HUES6 (cell line): ENCODE data around the gene TAS2R13.

Experiments used
- H3K27ac ChIP-seq: 2 replicates; pipeline ENCODE4 v1.7.0; 2013; ENCODE audit warnings: low read depth, mild to moderate bottlenecking, low read length, inconsistent platforms
- H3K27me3 ChIP-seq: 2 replicates; pipeline ENCODE4 v1.6.1; 2013; ENCODE audit warnings: low read length; ENCODE audit not compliant: control insufficient read depth, insufficient read depth
- H3K36me3 ChIP-seq: 2 replicates; pipeline ENCODE4 v1.6.1; 2013; ENCODE audit warnings: low read length; ENCODE audit not compliant: control insufficient read depth, insufficient read depth
- H3K4me1 ChIP-seq: 2 replicates; pipeline ENCODE4 v1.6.1; 2013; ENCODE audit warnings: low read length; ENCODE audit not compliant: control insufficient read depth, insufficient read depth
- H3K4me3 ChIP-seq: 2 replicates; pipeline ENCODE4 v1.5.1; 2013; ENCODE audit warnings: low read depth, low read length
- H3K9ac ChIP-seq: one replicate; pipeline ENCODE4 v1.6.1; 2013; ENCODE audit warnings: mild to moderate bottlenecking, low read length
- H3K9me3 ChIP-seq: 2 replicates; pipeline ENCODE4 v1.6.1; 2013; ENCODE audit warnings: low read depth, low read length; ENCODE audit not compliant: control insufficient read depth, insufficient read depth

TAS2R13 gene

GRCh38 chr12:10909462-10909861 is at the start of gene TAS2R13:
TAS2R13 (minus strand) TSS chr12:10909562; CDS start chr12:10909298, 264 bp downstream.
- Histone ChIP-seq H3K4me3 (no peak within 1 kb of the TSS), H3K9me3 (peaks cover 9% of the 10 kb centered on the region), H3K4me1 (no peaks in the 10 kb centered on the region), H3K27ac (no peak within 1 kb of the TSS), H3K36me3 (no peaks in the 10 kb centered on the region), H3K9ac (no peak within 1 kb of the TSS), H3K27me3 (no peaks in the 10 kb centered on the region)

- Histone ChIP-seq H3K9ac (no peak overlapping the region), H3K4me3 (no peak overlapping the region), H3K36me3 (no peaks in the 10 kb centered on the region), H3K4me1 (no peaks in the 10 kb centered on the region), H3K9me3 (no peaks in the 10 kb centered on the region; the same call in 1 of the 2 replicates), H3K27me3 (no peaks in the 10 kb centered on the region), H3K27ac (no peak overlapping the region)
Measured at GRCh38 chr12:10957741-10958140, 48.4 kb upstream of the TAS2R13 start.

- Histone ChIP-seq H3K4me1 (no peaks in the 10 kb centered on the region), H3K4me3 (no peak overlapping the region), H3K27me3 (no peaks in the 10 kb centered on the region), H3K9me3 (no peaks in the 10 kb centered on the region; the same call in 1 of the 2 replicates), H3K36me3 (no peaks in the 10 kb centered on the region), H3K9ac (no peak overlapping the region), H3K27ac (no peak overlapping the region)
Measured at GRCh38 chr12:10956085-10956484, 46.7 kb upstream of the TAS2R13 start.

- no peaks in the 10 kb centered on the region for H3K27me3 ChIP-seq
Measured at GRCh38 chr12:10952645-10953044, 43.3 kb upstream of the TAS2R13 start.

GRCh38 chr12:10943167-10943566 is 33.8 kb upstream of the TAS2R13 start:
- Histone ChIP-seq H3K9ac (no peak overlapping the region), H3K36me3 (no peaks in the 10 kb centered on the region), H3K27me3 (no peaks in the 10 kb centered on the region), H3K27ac (no peak overlapping the region), H3K9me3 (peaks cover 33% of the 10 kb centered on the region), H3K4me3 (no peak overlapping the region), H3K4me1 (peaks cover 12% of the 10 kb centered on the region)

More at GRCh38 chr12:10952645-10953044, 43.3 kb upstream of the TAS2R13 start:
- Histone ChIP-seq H3K4me1 (no peaks in the 10 kb centered on the region), H3K27ac (no peak overlapping the region), H3K9me3 (peaks cover 7% of the 10 kb centered on the region; the same call in 1 of the 2 replicates), H3K4me3 (no peak overlapping the region), H3K9ac (no peak overlapping the region), H3K36me3 (no peaks in the 10 kb centered on the region)

DNA sequence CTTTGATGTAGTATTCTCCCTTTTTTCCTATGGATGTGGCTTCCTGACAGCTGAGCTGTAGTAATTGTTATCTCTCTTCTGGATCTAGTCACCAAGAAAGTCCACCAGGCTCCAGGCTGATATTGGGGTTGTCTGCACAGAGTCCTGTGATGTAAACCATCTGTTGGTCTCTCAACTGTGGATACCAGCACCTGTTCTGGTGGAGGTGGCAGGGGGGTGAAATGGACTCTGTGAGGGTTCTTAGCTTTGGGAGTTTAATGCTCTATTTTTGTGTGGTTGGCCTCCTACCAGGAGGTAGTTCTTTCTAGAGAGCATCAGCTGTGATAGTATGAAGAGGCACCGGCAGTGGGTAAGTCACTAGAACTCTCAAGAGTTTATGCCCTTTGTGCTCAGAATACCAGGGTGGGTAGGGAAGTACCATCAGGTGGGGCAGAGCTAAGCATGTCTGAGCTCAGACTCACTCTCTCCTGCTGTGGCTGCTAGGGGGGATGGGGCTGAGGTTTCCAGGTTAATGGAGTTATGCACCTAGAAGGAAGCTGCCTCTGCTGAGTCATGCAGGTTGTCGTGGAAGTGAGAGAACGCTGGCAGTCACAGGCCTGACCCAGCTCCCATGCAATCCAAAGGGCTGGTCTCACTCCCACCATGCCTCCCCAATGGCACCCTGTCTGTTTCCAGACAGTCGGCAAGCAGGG is 32.7 kb upstream of the TAS2R13 start:
- peak overlapping the region; percentile 71 for H3K9ac ChIP-seq
- H3K27ac ChIP-seq: peak overlapping the region; percentile 62; the same call in 1 of the 2 replicates
- peaks cover 27% of the 10 kb centered on the region for H3K9me3 ChIP-seq
- H3K4me1 ChIP-seq: peaks cover 12% of the 10 kb centered on the region
- H3K36me3 ChIP-seq: no peaks in the 10 kb centered on the region
- H3K4me3 ChIP-seq: no peak overlapping the region
- H3K27me3 ChIP-seq: no peaks in the 10 kb centered on the region

DNA sequence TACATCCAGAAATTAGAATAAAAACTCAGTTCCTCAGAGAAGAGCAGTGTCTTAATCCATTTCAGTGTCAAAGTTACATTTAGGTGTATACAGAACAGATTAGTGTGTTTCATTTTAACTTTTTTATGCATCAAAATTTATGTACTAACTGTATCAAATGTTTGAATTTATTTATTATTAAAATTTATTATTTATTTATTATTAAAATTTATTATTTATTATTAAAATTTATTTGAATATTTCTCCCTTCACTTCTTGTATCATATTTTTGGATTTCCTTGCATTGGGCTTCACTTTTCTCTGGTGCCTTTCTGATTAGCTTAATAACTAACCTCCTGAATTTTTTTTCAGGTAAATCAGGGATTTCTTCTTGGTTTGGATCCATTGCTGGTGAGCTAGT is 32.0 kb upstream of the TAS2R13 start:
- peaks cover 23% of the 10 kb centered on the region for H3K9me3 ChIP-seq
- H3K4me3 ChIP-seq: no peak overlapping the region
- no peaks in the 10 kb centered on the region for H3K36me3 ChIP-seq
- H3K9ac ChIP-seq: no peak overlapping the region
- H3K4me1 ChIP-seq: peaks cover 13% of the 10 kb centered on the region
- H3K27me3 ChIP-seq: no peaks in the 10 kb centered on the region
- H3K27ac ChIP-seq: no peak overlapping the region

DNA sequence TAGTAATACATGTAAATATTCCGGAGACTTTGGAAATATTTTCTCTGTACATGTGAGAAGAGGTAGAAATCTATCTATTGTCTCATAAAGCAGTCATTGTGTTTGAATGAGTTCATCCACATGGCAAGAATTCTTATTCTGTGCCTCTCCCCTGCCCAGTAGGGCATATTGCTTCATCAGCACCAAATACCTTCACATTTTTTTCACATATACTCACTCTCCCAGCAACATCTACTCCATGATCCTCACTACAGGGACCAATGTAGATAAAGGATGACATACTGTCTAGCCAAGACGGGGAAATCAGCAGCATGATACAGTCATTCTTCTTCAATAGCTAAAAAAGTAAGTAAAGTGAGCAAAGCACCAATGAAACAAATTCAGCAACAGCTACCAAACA is 31.0 kb upstream of the TAS2R13 start:
- no peak overlapping the region for H3K27ac ChIP-seq
- H3K27me3 ChIP-seq: no peaks in the 10 kb centered on the region
- peaks cover 16% of the 10 kb centered on the region for H3K4me1 ChIP-seq
- H3K36me3 ChIP-seq: no peaks in the 10 kb centered on the region
- H3K9me3 ChIP-seq: peaks cover 18% of the 10 kb centered on the region
- no peak overlapping the region for H3K4me3 ChIP-seq
- H3K9ac ChIP-seq: no peak overlapping the region

DNA sequence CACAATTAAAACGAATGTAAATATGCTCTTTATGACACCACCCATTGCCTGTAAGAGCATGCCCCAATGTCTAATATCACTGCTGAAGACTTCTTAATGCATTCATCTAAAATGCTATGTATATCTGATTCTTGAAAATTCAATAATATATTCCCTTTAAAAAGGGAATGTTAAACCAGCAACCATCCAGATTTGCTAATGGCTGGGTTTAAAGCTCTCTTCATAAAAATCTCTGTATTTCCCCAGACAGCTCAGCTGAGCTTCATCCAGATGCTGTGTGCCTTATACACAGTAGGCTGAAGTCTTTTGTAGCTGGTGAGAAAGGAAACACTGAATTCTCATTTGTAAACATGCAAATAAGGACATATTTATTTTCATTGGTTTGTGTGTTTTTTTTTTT is 29.8 kb upstream of the TAS2R13 start, which contains the start of gene TAS2R14:
TSS of gene TAS2R14 (minus strand) at position 101 of the 400 bp plus-strand sequence. CDS start at position 45, 56 bp downstream.
- Histone ChIP-seq H3K9me3 (peaks cover 5% of the 10 kb centered on the region; the same call in 1 of the 2 replicates), H3K27ac (no peak within 1 kb of the TSS), H3K4me3 (no peak within 1 kb of the TSS), H3K9ac (no peak within 1 kb of the TSS), H3K4me1 (peaks cover 16% of the 10 kb centered on the region), H3K36me3 (no peaks in the 10 kb centered on the region), H3K27me3 (no peaks in the 10 kb centered on the region)

- H3K27me3 ChIP-seq: no peaks in the 10 kb centered on the region
- H3K4me3 ChIP-seq: no peak overlapping the region
- H3K9ac ChIP-seq: no peak overlapping the region
- no peaks in the 10 kb centered on the region for H3K9me3 ChIP-seq
- H3K27ac ChIP-seq: no peak overlapping the region
- H3K4me1 ChIP-seq: peaks cover 4% of the 10 kb centered on the region; the same call in 1 of the 2 replicates
- no peaks in the 10 kb centered on the region for H3K36me3 ChIP-seq
Measured at GRCh38 chr12:10936506-10936905, 27.1 kb upstream of the TAS2R13 start.

- no peak within 1 kb of the TSS for H3K9ac ChIP-seq
- no peaks in the 10 kb centered on the region for H3K36me3 ChIP-seq
- no peaks in the 10 kb centered on the region for H3K27me3 ChIP-seq
- H3K4me1 ChIP-seq: no peaks in the 10 kb centered on the region
- no peak within 1 kb of the TSS for H3K4me3 ChIP-seq
- H3K27ac ChIP-seq: no peak within 1 kb of the TSS
- H3K9me3 ChIP-seq: no peaks in the 10 kb centered on the region
Measured at GRCh38 chr12:10928746-10929286, 19.5 kb upstream of the TAS2R13 start, which contains the start of gene PRH2. PRH2 (plus strand) TSS chr12:10929236; CDS start chr12:10929274, 38 bp downstream.
